ENCODE data around the gene ZNF267.
A peak's percentile ranks its signal among the peaks of the same experiment; 100 is the strongest.
"Not testable (repeated sequence)": the region's sequence is repeated elsewhere in the genome, so short reads cannot be mapped to it uniquely, and the experiment has no call there.

Gene ZNF267

GRCh38 chr16:31873556-31874365 lies at the start of gene ZNF267:
ZNF267 (plus strand) TSS chr16:31873807; CDS start chr16:31873967, 160 bp downstream.
- Histone ChIP-seq H3K36me3 (ENCODE audit: insufficient read depth, low read length) (peaks cover 6% of the 10 kb centered on the region), H3K9me3 (ENCODE audit: low read length) (peaks cover 8% of the 10 kb centered on the region), H3K4me3 (ENCODE audit: low read length) (peak within 1 kb of the TSS; percentile 92), H3K4me1 (ENCODE audit: insufficient read depth, low read length) (peaks cover 23% of the 10 kb centered on the region), H3K27me3 (ENCODE audit: insufficient read depth, low read length) (peaks cover 3% of the 10 kb centered on the region), H2AFZ (ENCODE audit: low read depth, low read length) (peak within 1 kb of the TSS; percentile 91)

DNA sequence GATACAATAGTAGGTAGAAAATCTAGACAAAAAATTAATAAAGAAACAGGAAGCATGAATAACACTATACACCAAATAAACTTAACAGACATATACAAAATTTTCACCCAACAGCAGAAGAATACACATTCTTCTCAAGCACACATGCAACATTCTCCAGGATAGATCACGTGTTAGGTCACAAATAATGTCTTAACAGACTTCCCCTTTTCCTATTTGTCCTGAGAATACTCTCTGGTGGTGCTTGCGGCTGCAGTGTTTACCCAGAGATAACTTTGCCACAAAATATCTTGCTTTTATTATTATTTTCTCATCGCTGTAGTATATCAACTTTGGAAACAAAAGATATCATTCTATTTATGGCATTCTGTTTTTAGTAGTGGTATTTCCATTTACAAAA lies 40.6 kb upstream of the ZNF267 start:
- H3K4me1 ChIP-seq (ENCODE audit: insufficient read depth, low read length) = no peaks in the 10 kb centered on the region

DNA sequence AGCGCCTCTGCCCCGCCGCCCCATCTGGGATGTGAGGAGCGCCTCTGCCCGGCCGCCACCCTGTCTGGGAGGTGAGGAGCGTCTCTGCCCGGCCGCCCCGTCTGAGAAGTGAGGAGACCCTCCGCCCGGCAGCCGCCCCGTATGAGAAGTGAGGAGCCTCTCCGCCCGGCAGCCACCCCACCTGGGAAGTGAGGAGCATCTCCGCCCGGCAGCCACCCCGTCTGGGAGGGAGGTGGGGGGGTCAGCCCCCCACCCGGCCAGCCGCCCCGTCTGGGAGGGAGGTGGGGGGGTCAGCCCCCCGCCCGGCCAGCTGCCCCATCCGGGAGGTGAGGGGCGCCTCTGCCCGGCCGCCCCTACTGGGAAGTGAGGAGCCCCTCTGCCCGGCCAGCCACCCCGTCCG lies 37.2 kb upstream of the ZNF267 start:
- H3K4me3 ChIP-seq (ENCODE audit: low read length); H2AFZ ChIP-seq (ENCODE audit: low read depth, low read length); H3K9me3 ChIP-seq (ENCODE audit: low read length); H3K4me1 ChIP-seq (ENCODE audit: insufficient read depth, low read length); H3K27me3 ChIP-seq (ENCODE audit: insufficient read depth, low read length); H3K36me3 ChIP-seq (ENCODE audit: insufficient read depth, low read length): not testable (repeated sequence)

More for the DNA sequence above, 40.6 kb upstream of the ZNF267 start:
- H3K36me3 ChIP-seq (ENCODE audit: insufficient read depth, low read length) = no peaks in the 10 kb centered on the region
- no peaks in the 10 kb centered on the region for H3K9me3 ChIP-seq (ENCODE audit: low read length)
- H3K27me3 ChIP-seq (ENCODE audit: insufficient read depth, low read length) = no peaks in the 10 kb centered on the region
- H2AFZ ChIP-seq (ENCODE audit: low read depth, low read length) = no peak overlapping the region
- H3K4me3 ChIP-seq (ENCODE audit: low read length) = no peak overlapping the region

- H3K4me3 ChIP-seq (ENCODE audit: low read length) = no peak overlapping the region
- no peak overlapping the region for H2AFZ ChIP-seq (ENCODE audit: low read depth, low read length)
- no peaks in the 10 kb centered on the region for H3K9me3 ChIP-seq (ENCODE audit: low read length)
- no peaks in the 10 kb centered on the region for H3K4me1 ChIP-seq (ENCODE audit: insufficient read depth, low read length)
- H3K27me3 ChIP-seq (ENCODE audit: insufficient read depth, low read length) = no peaks in the 10 kb centered on the region
- H3K36me3 ChIP-seq (ENCODE audit: insufficient read depth, low read length) = no peaks in the 10 kb centered on the region
Measured at GRCh38 chr16:31842864-31843263, 30.7 kb upstream of the ZNF267 start.

GRCh38 chr16:31848572-31848971 lies 25.0 kb upstream of the ZNF267 start:
- not testable (repeated sequence) for H3K27me3 ChIP-seq (ENCODE audit: insufficient read depth, low read length); H3K9me3 ChIP-seq (ENCODE audit: low read length); H3K4me3 ChIP-seq (ENCODE audit: low read length); H3K36me3 ChIP-seq (ENCODE audit: insufficient read depth, low read length); H3K4me1 ChIP-seq (ENCODE audit: insufficient read depth, low read length); H2AFZ ChIP-seq (ENCODE audit: low read depth, low read length)

DNA sequence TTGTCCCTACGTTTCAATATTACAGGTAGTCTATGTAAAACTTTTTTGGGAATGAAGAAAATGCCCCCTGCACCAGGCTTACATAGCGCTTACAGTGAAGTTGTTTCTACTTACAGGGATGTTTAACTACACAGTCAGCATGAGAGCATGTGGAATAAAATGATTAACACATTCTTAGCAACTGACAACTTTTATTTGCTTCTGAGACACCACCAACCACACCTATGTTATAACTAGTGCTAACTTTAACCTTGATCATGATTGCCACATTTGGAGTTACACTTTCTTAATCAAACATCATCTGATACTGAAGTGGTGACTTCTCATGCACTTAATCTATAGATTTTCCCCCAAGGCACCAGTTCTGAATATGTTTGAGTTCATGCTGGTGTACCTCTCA lies 20.3 kb upstream of the ZNF267 start:
- Histone ChIP-seq H3K4me1 (ENCODE audit: insufficient read depth, low read length) (no peaks in the 10 kb centered on the region), H2AFZ (ENCODE audit: low read depth, low read length) (no peak overlapping the region), H3K27me3 (ENCODE audit: insufficient read depth, low read length) (peaks cover 6% of the 10 kb centered on the region), H3K9me3 (ENCODE audit: low read length) (peaks cover 4% of the 10 kb centered on the region), H3K4me3 (ENCODE audit: low read length) (no peak overlapping the region), H3K36me3 (ENCODE audit: insufficient read depth, low read length) (no peaks in the 10 kb centered on the region)

- no peaks in the 10 kb centered on the region for H3K4me1 ChIP-seq (ENCODE audit: insufficient read depth, low read length)
- no peaks in the 10 kb centered on the region for H3K36me3 ChIP-seq (ENCODE audit: insufficient read depth, low read length)
- no peak overlapping the region for H3K4me3 ChIP-seq (ENCODE audit: low read length)
- H3K9me3 ChIP-seq (ENCODE audit: low read length) = no peaks in the 10 kb centered on the region
- H3K27me3 ChIP-seq (ENCODE audit: insufficient read depth, low read length) = peaks cover 17% of the 10 kb centered on the region
- H2AFZ ChIP-seq (ENCODE audit: low read depth, low read length) = no peak overlapping the region
Measured at GRCh38 chr16:31860508-31860907, 13.1 kb upstream of the ZNF267 start.

- Histone ChIP-seq H3K36me3 (ENCODE audit: insufficient read depth, low read length) (no peaks in the 10 kb centered on the region), H2AFZ (ENCODE audit: low read depth, low read length) (no peak overlapping the region), H3K4me1 (ENCODE audit: insufficient read depth, low read length) (no peaks in the 10 kb centered on the region)
Measured at GRCh38 chr16:31861455-31861854, 12.2 kb upstream of the ZNF267 start.

GRCh38 chr16:31862761-31863160 lies 10.8 kb upstream of the ZNF267 start:
- H3K27me3 ChIP-seq (ENCODE audit: insufficient read depth, low read length) = peaks cover 17% of the 10 kb centered on the region
- H2AFZ ChIP-seq (ENCODE audit: low read depth, low read length) = no peak overlapping the region
- H3K4me1 ChIP-seq (ENCODE audit: insufficient read depth, low read length) = no peaks in the 10 kb centered on the region
- H3K4me3 ChIP-seq (ENCODE audit: low read length) = no peak overlapping the region
- no peaks in the 10 kb centered on the region for H3K36me3 ChIP-seq (ENCODE audit: insufficient read depth, low read length)
- no peaks in the 10 kb centered on the region for H3K9me3 ChIP-seq (ENCODE audit: low read length)

More at GRCh38 chr16:31861455-31861854, 12.2 kb upstream of the ZNF267 start:
- Histone ChIP-seq H3K27me3 (ENCODE audit: insufficient read depth, low read length) (peaks cover 17% of the 10 kb centered on the region), H3K9me3 (ENCODE audit: low read length) (no peaks in the 10 kb centered on the region), H3K4me3 (ENCODE audit: low read length) (no peak overlapping the region)

- H3K9me3 ChIP-seq (ENCODE audit: low read length) = no peaks in the 10 kb centered on the region
- H2AFZ ChIP-seq (ENCODE audit: low read depth, low read length) = no peak overlapping the region
- H3K4me3 ChIP-seq (ENCODE audit: low read length) = no peak overlapping the region
- H3K4me1 ChIP-seq (ENCODE audit: insufficient read depth, low read length) = peaks cover 5% of the 10 kb centered on the region
- peaks cover 8% of the 10 kb centered on the region for H3K27me3 ChIP-seq (ENCODE audit: insufficient read depth, low read length)
- H3K36me3 ChIP-seq (ENCODE audit: insufficient read depth, low read length) = no peaks in the 10 kb centered on the region
Measured at GRCh38 chr16:31868164-31868563, 5.4 kb upstream of the ZNF267 start.

DNA sequence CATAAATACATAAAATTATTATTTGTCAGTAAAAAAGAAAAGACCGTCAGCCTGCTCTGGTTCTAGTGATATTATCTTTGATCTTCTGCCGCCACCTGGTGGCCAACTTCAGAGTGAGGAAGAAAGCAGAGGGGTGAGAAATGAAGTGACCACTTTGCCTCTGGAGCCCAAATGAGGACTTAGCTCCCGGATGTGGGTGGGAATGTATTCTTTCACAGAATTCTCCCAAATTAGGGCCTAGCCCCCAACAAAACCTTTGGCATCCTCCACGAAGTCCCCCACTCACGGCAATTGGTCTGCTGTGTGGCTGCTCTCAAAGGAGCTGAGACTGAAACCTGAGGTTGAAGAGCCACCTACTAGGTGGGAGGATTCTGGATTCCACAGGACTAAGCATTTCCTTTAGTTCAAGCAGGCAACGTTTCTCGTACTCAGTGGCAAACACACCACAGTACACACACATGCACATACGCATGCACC lies 4.9 kb upstream of the ZNF267 start:
- Histone ChIP-seq H3K9me3 (ENCODE audit: low read length) (no peaks in the 10 kb centered on the region), H2AFZ (ENCODE audit: low read depth, low read length) (peak overlapping the region; percentile 1), H3K4me1 (ENCODE audit: insufficient read depth, low read length) (peaks cover 7% of the 10 kb centered on the region), H3K27me3 (ENCODE audit: insufficient read depth, low read length) (peaks cover 5% of the 10 kb centered on the region), H3K36me3 (ENCODE audit: insufficient read depth, low read length) (no peaks in the 10 kb centered on the region), H3K4me3 (ENCODE audit: low read length) (no peak overlapping the region)

DNA sequence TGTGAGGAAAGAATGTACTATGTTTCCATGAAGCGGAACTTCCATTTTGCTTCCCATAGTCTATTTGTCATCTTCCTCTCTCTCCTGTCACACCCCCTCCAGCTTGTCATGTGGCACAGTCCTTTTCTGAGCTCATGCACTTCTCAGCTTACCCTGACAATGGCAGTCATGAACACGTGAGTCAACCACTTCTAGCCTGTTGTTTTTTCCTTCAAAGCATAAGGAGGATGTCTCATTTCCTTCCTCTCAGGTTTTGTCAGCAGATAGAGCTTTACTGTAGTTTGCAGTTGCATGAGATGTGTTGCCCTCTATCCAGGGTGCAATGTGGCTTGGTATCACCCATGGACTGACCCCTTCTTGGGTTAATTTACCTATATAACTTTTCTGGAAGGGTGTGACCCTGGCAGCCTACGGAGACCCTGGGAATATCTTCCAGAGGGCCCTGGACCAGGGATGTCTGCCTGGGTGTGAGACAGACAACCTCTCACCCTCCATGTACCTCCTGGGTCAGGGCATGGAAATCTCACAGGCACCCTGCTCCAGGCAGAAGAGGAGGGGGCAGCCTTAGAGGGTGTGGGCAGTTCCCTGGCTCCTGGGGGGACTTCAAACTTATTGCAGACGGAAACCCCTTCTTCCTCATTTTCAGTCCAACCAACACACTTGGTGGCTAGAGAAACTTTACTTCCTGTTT lies 4.0 kb upstream of the ZNF267 start:
- Histone ChIP-seq H2AFZ (ENCODE audit: low read depth, low read length) (no peak overlapping the region), H3K9me3 (ENCODE audit: low read length) (no peaks in the 10 kb centered on the region), H3K27me3 (ENCODE audit: insufficient read depth, low read length) (peaks cover 3% of the 10 kb centered on the region), H3K36me3 (ENCODE audit: insufficient read depth, low read length) (no peaks in the 10 kb centered on the region), H3K4me1 (ENCODE audit: insufficient read depth, low read length) (peaks cover 10% of the 10 kb centered on the region), H3K4me3 (ENCODE audit: low read length) (no peak overlapping the region)

- H3K27me3 ChIP-seq (ENCODE audit: insufficient read depth, low read length) = peaks cover 3% of the 10 kb centered on the region
- H3K9me3 ChIP-seq (ENCODE audit: low read length) = no peaks in the 10 kb centered on the region
- peaks cover 19% of the 10 kb centered on the region for H3K4me1 ChIP-seq (ENCODE audit: insufficient read depth, low read length)
- no peak overlapping the region for H2AFZ ChIP-seq (ENCODE audit: low read depth, low read length)
- H3K4me3 ChIP-seq (ENCODE audit: low read length) = no peak overlapping the region
- H3K36me3 ChIP-seq (ENCODE audit: insufficient read depth, low read length) = no peaks in the 10 kb centered on the region
Measured at GRCh38 chr16:31870809-31871208, 2.8 kb upstream of the ZNF267 start.
